Measurements from ENCODE around the gene EPS8L1. TPM values are rescaled to one million over a fixed set of nuclear protein-coding genes. Genes with fewer than 3 reads are reported as not detected.
"Not testable (repeated sequence)": the region's sequence is repeated elsewhere in the genome, so short reads cannot be mapped to it uniquely, and the experiment has no call there.

The EPS8L1 gene
- total RNA-seq, 1 donor: 0.84 TPM

- H3K27me3 ChIP-seq (ENCODE audit: insufficient read depth, low read length): no peaks in the 10 kb centered on the region
These were observed 31.4 kb upstream of the EPS8L1 start for GRCh38 chr19:55044286-55044685.

GRCh38 chr19:55044771-55045716, 30.6 kb upstream of the EPS8L1 start:
- Histone ChIP-seq H3K9me3 (ENCODE audit: low read depth, low read length) (no peaks in the 10 kb centered on the region), H3K4me3 (ENCODE audit: low read length) (no peak overlapping the region), H3K27me3 (ENCODE audit: insufficient read depth, low read length) (no peaks in the 10 kb centered on the region), H3K4me1 (ENCODE audit: insufficient read depth, low read length) (peaks cover 18% of the 10 kb centered on the region)

More at GRCh38 chr19:55044286-55044685, 31.4 kb upstream of the EPS8L1 start:
- H3K4me1 ChIP-seq (ENCODE audit: insufficient read depth, low read length): peaks cover 18% of the 10 kb centered on the region
- no peak overlapping the region for H3K4me3 ChIP-seq (ENCODE audit: low read length)
- H3K9me3 ChIP-seq (ENCODE audit: low read depth, low read length): no peaks in the 10 kb centered on the region

DNA sequence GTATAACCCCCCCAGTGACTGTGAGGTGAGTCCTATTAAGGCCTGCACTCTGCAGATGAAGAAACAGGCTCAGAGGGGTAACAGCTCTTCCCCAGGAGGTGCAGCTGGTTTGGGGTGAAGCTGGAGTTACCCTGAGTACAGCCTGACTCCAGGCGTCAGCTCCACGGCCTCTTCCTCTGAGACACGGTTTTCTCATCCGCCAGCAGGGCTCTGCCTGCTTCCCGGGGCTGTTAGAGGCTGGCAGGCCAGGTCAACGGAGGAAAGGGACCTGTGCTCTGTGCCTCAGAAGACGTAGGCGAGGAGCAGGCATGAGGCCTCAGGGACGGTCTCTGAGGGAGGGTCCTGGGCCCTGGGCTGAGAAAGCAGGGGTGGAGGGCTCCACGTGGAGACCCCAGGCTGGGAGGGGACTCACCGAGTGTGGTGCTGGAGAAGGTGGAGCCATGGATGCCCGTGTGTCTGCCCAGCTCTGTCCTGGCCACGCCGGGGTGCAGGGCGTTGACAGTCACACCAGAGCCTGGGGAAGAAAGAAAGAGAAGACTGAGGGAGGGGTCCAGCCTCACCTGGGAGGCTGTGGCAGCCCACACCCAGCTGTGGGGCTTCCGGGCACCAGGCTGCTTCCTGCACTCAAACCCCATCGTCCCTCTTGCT, 28.6 kb upstream of the EPS8L1 start:
- H3K4me3 ChIP-seq (ENCODE audit: low read length): no peak overlapping the region
- H3K27me3 ChIP-seq (ENCODE audit: insufficient read depth, low read length): no peaks in the 10 kb centered on the region
- H3K9me3 ChIP-seq (ENCODE audit: low read depth, low read length): no peaks in the 10 kb centered on the region

DNA sequence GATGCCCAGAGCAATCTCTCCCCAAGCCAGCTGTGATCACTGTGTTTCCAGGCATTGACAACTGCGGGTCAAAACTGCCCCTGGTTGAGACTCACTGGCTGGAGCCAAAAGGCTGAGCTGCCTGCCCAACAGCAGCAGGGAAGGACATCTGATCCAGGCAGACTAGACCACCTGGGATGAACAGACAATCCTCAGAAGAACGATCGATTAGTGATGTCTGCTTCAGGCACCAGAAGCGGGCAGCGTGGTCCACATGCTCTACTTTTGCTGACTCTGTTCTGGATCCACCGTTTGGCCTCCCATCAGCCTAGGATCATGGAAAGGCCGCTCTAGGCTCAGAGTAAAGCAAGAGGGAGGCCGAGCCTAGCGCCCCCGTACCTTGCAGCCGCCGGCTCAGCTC, 27.7 kb upstream of the EPS8L1 start:
- Histone ChIP-seq H3K9me3 (ENCODE audit: low read depth, low read length) (no peaks in the 10 kb centered on the region), H3K27me3 (ENCODE audit: insufficient read depth, low read length) (no peaks in the 10 kb centered on the region), H3K4me1 (ENCODE audit: insufficient read depth, low read length) (no peaks in the 10 kb centered on the region), H3K4me3 (ENCODE audit: low read length) (no peak overlapping the region)

More for the DNA sequence above, 28.6 kb upstream of the EPS8L1 start:
- H3K4me1 ChIP-seq (ENCODE audit: insufficient read depth, low read length): peaks cover 7% of the 10 kb centered on the region

DNA sequence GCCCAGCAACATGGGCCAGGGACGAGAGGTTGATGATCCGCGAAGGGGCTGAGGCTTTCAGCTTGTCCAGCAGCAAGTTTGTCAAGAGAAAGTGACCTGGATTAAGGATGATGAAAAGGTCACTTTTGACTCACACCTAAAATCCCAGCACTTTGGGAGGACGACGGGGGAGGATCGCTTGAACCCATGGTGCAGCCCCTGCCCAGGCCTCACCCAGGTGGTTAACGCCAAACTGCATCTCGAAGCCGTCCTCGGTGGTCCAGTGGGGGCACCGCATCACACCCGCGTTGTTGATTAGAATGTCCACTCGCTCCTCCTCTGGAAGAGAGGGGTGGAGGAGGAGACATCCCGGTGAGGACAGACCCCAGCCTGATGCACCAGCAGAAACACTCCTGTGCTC, 27.2 kb upstream of the EPS8L1 start:
- Histone ChIP-seq H3K4me3 (ENCODE audit: low read length) (no peak overlapping the region), H3K4me1 (ENCODE audit: insufficient read depth, low read length) (no peaks in the 10 kb centered on the region), H3K27me3 (ENCODE audit: insufficient read depth, low read length) (no peaks in the 10 kb centered on the region), H3K9me3 (ENCODE audit: low read depth, low read length) (no peaks in the 10 kb centered on the region)

DNA sequence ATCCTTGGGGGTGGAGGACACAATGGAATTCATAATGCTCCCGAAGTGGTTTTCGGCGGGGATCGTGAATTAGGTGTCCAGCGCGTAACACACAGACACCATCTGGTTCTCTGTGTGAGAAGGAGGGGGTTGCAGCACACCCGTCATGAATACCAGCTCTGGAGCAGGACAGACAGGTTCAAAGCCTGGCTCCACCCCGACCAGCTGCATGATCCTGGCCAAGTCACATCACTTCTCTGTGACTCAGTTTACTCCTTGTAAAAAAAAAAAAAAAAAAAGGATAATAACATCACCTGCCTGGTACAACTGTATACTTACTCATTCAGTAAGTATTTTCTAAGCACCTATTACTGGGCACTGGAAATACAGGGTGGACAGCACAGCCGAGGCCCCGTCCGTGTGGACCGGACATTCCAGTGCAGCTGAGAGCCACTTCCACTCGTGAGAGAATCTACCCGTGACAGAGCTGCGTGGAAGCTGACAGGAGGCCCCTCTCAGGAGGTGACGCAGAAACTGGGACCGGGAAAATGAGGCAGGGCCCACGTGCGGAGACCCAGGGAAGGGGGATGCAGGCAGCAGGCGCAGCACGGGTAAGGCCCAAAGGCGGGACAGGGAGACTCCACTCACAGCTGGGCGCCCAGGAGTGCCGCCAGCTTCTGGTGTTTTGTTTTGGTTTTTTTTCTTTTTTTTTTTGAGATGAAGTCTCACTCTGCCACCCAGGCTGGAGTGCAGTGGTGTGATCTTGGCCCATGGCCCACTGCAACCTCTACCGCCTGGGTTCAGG, 24.7 kb upstream of the EPS8L1 start:
- Histone ChIP-seq H3K4me3 (ENCODE audit: low read length) (no peak overlapping the region), H3K9me3 (ENCODE audit: low read depth, low read length) (no peaks in the 10 kb centered on the region), H3K4me1 (ENCODE audit: insufficient read depth, low read length) (no peaks in the 10 kb centered on the region), H3K27me3 (ENCODE audit: insufficient read depth, low read length) (no peaks in the 10 kb centered on the region)

DNA sequence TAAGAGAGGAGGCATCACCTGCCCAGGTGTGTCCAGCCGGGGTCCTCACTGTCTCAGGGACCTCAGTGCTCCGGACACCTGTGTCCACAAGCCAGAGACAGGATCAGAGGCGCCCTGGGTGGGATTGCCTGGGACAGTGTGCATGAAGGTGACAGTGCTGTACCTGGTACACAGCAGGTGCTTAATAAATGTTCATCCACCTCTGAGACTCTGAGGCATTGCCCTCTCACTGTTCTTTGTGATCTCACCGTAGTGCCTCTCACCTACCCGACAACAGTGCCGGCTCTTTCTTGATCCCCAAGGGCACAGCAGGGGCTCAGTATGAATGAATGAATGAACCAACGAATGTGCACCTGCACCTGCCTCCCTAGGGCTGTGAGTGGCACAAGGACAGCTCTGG, 21.9 kb upstream of the EPS8L1 start:
- no peaks in the 10 kb centered on the region for H3K27me3 ChIP-seq (ENCODE audit: insufficient read depth, low read length)
- H3K9me3 ChIP-seq (ENCODE audit: low read depth, low read length): no peaks in the 10 kb centered on the region
- H3K4me3 ChIP-seq (ENCODE audit: low read length): no peak overlapping the region
- H3K4me1 ChIP-seq (ENCODE audit: insufficient read depth, low read length): no peaks in the 10 kb centered on the region

- peaks cover 5% of the 10 kb centered on the region for H3K4me1 ChIP-seq (ENCODE audit: insufficient read depth, low read length)
- H3K27me3 ChIP-seq (ENCODE audit: insufficient read depth, low read length): no peaks in the 10 kb centered on the region
- H3K4me3 ChIP-seq (ENCODE audit: low read length): no peak overlapping the region
- H3K9me3 ChIP-seq (ENCODE audit: low read depth, low read length): no peaks in the 10 kb centered on the region
These were observed 18.8 kb upstream of the EPS8L1 start for GRCh38 chr19:55056827-55057226.

DNA sequence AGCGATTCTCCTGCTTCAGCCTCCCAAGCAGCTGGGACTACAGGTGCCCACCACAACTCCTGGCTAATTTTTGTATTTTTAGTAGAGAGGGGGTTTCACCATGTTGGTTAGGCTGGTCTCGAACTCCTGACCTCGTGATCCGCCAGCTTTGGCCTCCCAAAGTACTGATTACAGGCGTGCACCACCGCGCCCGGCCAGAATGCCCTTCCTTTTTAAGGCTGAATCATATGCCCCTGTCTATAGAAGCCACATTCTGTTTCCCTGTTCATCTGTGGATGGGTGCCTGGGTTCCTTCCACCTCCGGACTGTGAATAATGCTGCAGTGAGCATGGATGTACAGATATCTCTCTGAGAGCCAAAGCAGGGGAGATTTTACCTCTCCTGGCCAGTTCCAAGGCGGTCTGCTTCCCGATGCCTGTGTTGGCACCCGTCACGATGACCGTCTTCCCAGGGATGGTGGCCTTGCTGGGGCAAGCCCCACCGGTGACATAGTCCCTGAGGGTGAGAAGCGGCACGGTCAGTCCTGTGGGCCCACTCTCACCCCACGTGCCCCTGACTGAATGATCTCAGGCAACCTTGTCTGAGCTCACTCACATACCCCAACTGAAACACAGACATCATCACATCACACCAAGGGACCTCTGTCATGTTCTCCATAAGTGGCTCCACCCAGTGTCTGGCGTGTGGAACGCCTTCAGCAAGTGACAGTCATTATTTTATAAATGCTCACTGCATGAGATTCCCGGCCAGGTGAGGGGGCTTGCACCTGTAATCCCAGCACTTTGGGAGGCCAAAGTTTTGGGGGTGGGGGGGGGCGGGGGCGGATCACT, 16.7 kb upstream of the EPS8L1 start:
- Histone ChIP-seq H3K27me3 (ENCODE audit: insufficient read depth, low read length) (no peaks in the 10 kb centered on the region), H3K9me3 (ENCODE audit: low read depth, low read length) (no peaks in the 10 kb centered on the region), H3K4me3 (ENCODE audit: low read length) (no peak overlapping the region), H3K4me1 (ENCODE audit: insufficient read depth, low read length) (peaks cover 14% of the 10 kb centered on the region)

- not testable (repeated sequence) for H3K9me3 ChIP-seq (ENCODE audit: low read depth, low read length); H3K27me3 ChIP-seq (ENCODE audit: insufficient read depth, low read length); H3K4me3 ChIP-seq (ENCODE audit: low read length)
- peaks cover 14% of the 10 kb centered on the region for H3K4me1 ChIP-seq (ENCODE audit: insufficient read depth, low read length)
These were observed 15.4 kb upstream of the EPS8L1 start for GRCh38 chr19:55060287-55060686.

DNA sequence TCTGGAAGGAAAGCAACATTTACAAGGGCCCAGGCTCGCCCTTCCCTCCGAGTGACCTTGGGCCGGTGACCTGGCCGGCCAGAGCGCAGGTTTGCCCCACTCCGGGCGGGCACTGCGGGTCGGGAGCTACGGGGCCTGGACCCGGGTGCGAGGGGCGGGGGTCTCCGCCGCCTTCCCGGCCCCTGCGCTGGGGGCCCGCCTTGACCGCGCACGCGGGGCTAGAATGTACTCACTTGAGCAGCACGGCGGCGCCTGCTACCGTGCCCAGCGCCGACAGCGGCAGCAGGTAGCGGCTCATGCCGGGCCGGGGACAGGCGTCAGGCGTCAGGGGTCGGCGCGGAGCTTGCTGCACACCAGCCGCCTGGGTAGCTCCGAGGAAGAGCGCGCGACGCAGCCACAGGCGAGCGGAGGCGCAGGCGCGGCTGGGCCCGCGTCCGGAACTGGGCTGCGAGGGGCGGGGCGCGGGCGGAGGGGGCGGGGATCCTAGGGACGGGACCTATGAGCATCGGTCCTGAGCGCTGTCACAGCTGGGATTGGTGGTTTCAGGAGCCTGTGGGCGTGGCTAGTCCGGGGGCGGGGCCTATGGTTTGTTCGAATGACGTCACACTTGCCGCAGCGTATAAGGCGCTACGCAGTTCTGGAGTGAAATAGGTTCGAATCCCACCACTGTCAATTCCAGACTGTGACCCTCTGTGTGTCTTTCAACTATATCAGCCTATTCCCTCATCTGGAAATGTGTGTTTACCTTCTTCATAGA, 12.8 kb upstream of the EPS8L1 start, which contains the start of gene RDH13:
TSS of gene RDH13 (minus strand) at position 414 of the 757 bp plus-strand sequence. CDS start at position 298, 116 bp downstream.
- peaks cover 14% of the 10 kb centered on the region for H3K4me1 ChIP-seq (ENCODE audit: insufficient read depth, low read length)
- no peaks in the 10 kb centered on the region for H3K9me3 ChIP-seq (ENCODE audit: low read depth, low read length)
- H3K4me3 ChIP-seq (ENCODE audit: low read length): peak within 1 kb of the TSS; percentile 52
- peaks cover 10% of the 10 kb centered on the region for H3K27me3 ChIP-seq (ENCODE audit: insufficient read depth, low read length)

DNA sequence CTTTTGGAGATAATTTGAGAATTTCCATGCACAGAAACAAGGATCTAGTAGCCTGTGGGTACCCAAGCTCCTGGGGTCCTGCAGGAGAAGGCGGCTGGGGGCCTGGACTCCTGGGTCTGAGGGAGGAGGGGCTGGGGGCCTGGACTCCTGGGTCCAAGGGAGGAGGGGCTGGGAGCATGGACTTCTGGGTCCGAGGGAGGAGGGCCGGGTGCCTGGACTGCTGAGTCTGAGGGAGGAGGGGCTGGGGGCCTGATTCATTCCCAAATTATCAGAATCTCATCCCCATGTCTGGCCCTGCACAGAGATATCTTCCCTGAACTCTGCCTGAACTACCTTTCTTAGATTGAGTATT, 12.2 kb upstream of the EPS8L1 start:
- Histone ChIP-seq H3K4me3 (ENCODE audit: low read length) (no peak overlapping the region), H3K4me1 (ENCODE audit: insufficient read depth, low read length) (peaks cover 14% of the 10 kb centered on the region)

DNA sequence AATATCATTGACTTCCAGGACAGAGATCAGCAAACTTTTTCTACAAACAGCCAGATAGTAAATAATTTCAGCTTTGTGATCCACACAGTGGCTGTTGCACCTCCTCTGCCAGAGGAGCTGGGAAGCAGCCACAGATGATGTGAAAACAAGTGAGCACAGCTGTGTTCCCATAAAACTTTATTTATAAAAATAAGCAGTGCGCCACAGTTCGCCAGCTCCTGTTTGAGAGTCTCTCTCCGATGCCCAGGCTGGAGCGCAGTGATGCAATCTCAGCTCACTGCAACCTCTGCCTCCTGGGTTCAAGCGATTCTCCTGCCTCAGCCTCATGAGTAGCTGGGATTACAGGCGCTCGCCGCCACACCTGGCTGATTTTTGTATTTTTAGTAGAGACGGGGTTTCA, 10.2 kb upstream of the EPS8L1 start:
- H3K4me1 ChIP-seq (ENCODE audit: insufficient read depth, low read length): peaks cover 23% of the 10 kb centered on the region
- not testable (repeated sequence) for H3K4me3 ChIP-seq (ENCODE audit: low read length)

More for the DNA sequence above, 12.2 kb upstream of the EPS8L1 start:
- no peaks in the 10 kb centered on the region for H3K9me3 ChIP-seq (ENCODE audit: low read depth, low read length)
- H3K27me3 ChIP-seq (ENCODE audit: insufficient read depth, low read length): peaks cover 12% of the 10 kb centered on the region

More for the DNA sequence above, 10.2 kb upstream of the EPS8L1 start:
- peaks cover 28% of the 10 kb centered on the region for H3K27me3 ChIP-seq (ENCODE audit: insufficient read depth, low read length)
- H3K9me3 ChIP-seq (ENCODE audit: low read depth, low read length): not testable (repeated sequence)
